Endodermal cell (in vitro differentiated cells): Measurements from ENCODE around the gene COQ3. TPM values are rescaled to one million over a fixed set of nuclear protein-coding genes. Genes with fewer than 3 reads are reported as not detected.

ENCODE experiments used
- DNase-seq: peaks from one replicate; pipeline ENCODE4 v3.0.0-alpha.2; 2017
- H3K27ac ChIP-seq: 2 replicates; pipeline ENCODE4 v1.5.1; 2013; ENCODE audit warnings: mild to moderate bottlenecking, low read depth, low read length, moderate library complexity
- H3K27me3 ChIP-seq: 2 replicates; pipeline ENCODE4 v1.6.1; 2013; ENCODE audit warnings: mild to moderate bottlenecking, low read length, moderate library complexity; ENCODE audit not compliant: insufficient read depth, control insufficient read depth, poor library complexity, severe bottlenecking
- H3K36me3 ChIP-seq: 2 replicates; pipeline ENCODE4 v1.7.0; 2013; ENCODE audit warnings: mild to moderate bottlenecking, low read length, moderate library complexity; ENCODE audit not compliant: control insufficient read depth, insufficient read depth
- H3K4me1 ChIP-seq: one replicate; pipeline ENCODE4 v1.7.0; 2013; ENCODE audit warnings: low read length; ENCODE audit not compliant: control insufficient read depth, insufficient read depth
- H3K4me3 ChIP-seq: 2 replicates; pipeline ENCODE4 v1.5.1; 2013; ENCODE audit warnings: mild to moderate bottlenecking, low read length, moderate library complexity
- H3K9ac ChIP-seq: 2 replicates; pipeline ENCODE4 v1.6.1; 2013; ENCODE audit warnings: mild to moderate bottlenecking, low read length, moderate library complexity; ENCODE audit not compliant: poor library complexity, severe bottlenecking; ENCODE audit errors: extremely low read depth
- H3K9me3 ChIP-seq: 2 replicates; pipeline ENCODE4 v1.6.1; 2013; ENCODE audit warnings: mild to moderate bottlenecking, low read length, moderate library complexity; ENCODE audit not compliant: control insufficient read depth
- H3K27ac Mint-ChIP-seq: 2 replicates; pipeline ENCODE4 v1.8.0; 2020; ENCODE audit warnings: mixed read lengths
- H3K27me3 Mint-ChIP-seq: 2 replicates; pipeline ENCODE4 v1.8.0; 2021; ENCODE audit warnings: mild to moderate bottlenecking, mixed read lengths; ENCODE audit not compliant: insufficient read depth
- H3K36me3 Mint-ChIP-seq: 2 replicates; pipeline ENCODE4 v1.8.0; 2020; ENCODE audit warnings: low read depth, mixed read lengths
- H3K4me1 Mint-ChIP-seq: 2 replicates; pipeline ENCODE4 v1.8.0; 2020; ENCODE audit warnings: mixed read lengths
- H3K4me3 Mint-ChIP-seq: 2 replicates; pipeline ENCODE4 v1.8.0; 2020; ENCODE audit warnings: mild to moderate bottlenecking, moderate library complexity, mixed read lengths
- H3K9me3 Mint-ChIP-seq: 2 replicates; pipeline ENCODE4 v1.8.0; 2020; ENCODE audit warnings: mild to moderate bottlenecking, mixed read lengths
- WGBS, 2 experiments: methylation state at CpG; one replicate each; pipeline versions ENCODE4 v1.1.5 to v1.1.7; 2013; ENCODE audit warnings: missing lambda C conversion rate in 2 of 2, mixed read lengths in 1 of 2; ENCODE audit not compliant: insufficient coverage in 1 of 2, insufficient read length in 1 of 2; 5-methylcytosine and 5-hydroxymethylcytosine counted together
- total RNA-seq, 2 donors: library from RNA; stranded (reverse); fragmentation: NEBNext Ultra II Directional in 1 of 2; extraction: Animal tissue kit (Norgen Biotek cat#: 25700) in 1 of 2; gene quantifications; 2 replicates in 1 of 2; 3 replicates in 1 of 2; pipeline ENCODE4 v1.2.1, GENCODE V29; 2021
- TF ChIP-seq, protein P1 (sequence below): fragments of 200-600 bp; sonication (generic); conservative IDR thresholded peaks from 2 replicates; pipeline ENCODE4 v1.5.0; 2021; ENCODE audit warnings: antibody characterized with exemption, mild to moderate bottlenecking

Gene COQ3
- total RNA-seq, 2 donors from 2014 or later = 8.7 to 15.2 TPM

DNA sequence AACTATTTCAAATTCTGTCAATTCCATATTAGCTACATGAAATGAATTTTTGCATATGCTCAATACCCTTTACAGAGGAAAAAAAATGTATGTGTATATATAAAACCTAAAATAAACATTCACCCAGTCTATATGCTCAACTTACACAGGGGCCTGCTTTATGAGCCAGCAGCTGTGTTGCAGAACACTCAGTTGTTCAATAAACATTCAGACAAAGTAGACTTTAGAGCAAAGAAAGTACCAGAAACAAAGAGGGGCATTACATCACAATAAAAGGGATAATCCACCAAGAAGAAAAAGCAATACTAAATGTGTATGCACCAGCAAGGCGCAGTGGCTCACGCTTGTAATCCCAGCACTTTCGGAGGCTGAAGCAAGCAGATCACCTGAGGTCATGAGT is 9.5 kb downstream of the COQ3 start:
- H3K9ac ChIP-seq = no peak overlapping the region
- TF ChIP-seq, protein P1, sequence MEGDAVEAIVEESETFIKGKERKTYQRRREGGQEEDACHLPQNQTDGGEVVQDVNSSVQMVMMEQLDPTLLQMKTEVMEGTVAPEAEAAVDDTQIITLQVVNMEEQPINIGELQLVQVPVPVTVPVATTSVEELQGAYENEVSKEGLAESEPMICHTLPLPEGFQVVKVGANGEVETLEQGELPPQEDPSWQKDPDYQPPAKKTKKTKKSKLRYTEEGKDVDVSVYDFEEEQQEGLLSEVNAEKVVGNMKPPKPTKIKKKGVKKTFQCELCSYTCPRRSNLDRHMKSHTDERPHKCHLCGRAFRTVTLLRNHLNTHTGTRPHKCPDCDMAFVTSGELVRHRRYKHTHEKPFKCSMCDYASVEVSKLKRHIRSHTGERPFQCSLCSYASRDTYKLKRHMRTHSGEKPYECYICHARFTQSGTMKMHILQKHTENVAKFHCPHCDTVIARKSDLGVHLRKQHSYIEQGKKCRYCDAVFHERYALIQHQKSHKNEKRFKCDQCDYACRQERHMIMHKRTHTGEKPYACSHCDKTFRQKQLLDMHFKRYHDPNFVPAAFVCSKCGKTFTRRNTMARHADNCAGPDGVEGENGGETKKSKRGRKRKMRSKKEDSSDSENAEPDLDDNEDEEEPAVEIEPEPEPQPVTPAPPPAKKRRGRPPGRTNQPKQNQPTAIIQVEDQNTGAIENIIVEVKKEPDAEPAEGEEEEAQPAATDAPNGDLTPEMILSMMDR = no peak
- no peaks in the 10 kb centered on the region for H3K36me3 ChIP-seq
- H3K27ac ChIP-seq = no peak overlapping the region
- no peaks in the 10 kb centered on the region for H3K36me3 Mint-ChIP-seq
- H3K4me3 Mint-ChIP-seq = no peak overlapping the region
- no peaks in the 10 kb centered on the region for H3K4me1 ChIP-seq
- no peak for DNase-seq
- WGBS, 2 experiments = 80 to 92% methylated on average over 3 of the region's 3 CpGs
- H3K9me3 Mint-ChIP-seq = no peaks in the 10 kb centered on the region
- no peaks in the 10 kb centered on the region for H3K9me3 ChIP-seq
- H3K27me3 Mint-ChIP-seq = no peaks in the 10 kb centered on the region
- H3K27ac Mint-ChIP-seq = no peak overlapping the region
- no peaks in the 10 kb centered on the region for H3K27me3 ChIP-seq
- no peak overlapping the region for H3K4me3 ChIP-seq
- peaks cover 2% of the 10 kb centered on the region for H3K4me1 Mint-ChIP-seq

DNA sequence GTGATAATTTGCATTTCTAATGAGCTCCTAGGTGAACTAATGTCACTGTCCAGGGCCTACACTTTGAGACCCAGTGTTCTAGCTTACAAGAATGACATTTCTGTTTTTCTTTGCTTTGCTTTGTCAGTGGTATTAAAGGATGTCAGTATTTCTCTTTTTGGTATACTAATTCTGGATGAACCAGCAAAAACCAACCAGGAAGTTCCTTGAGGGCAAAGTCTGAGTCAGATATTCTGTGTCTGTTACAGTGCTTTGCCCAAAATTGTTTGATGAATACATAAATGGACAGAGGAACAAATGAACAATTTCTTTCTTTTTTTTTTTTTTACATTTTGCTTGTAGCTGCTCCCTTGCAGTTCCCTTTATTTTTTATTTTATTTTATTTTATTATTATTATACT is 15.4 kb downstream of the COQ3 start:
- Histone ChIP-seq H3K9me3 (no peaks in the 10 kb centered on the region), H3K27me3 (no peaks in the 10 kb centered on the region), H3K4me1 (no peaks in the 10 kb centered on the region), H3K27ac (no peak overlapping the region), H3K4me3 (no peak overlapping the region), H3K9ac (no peak overlapping the region), H3K36me3 (no peaks in the 10 kb centered on the region)
- TF ChIP-seq, protein P1 = no peak
- H3K27ac Mint-ChIP-seq = no peak overlapping the region
- no peaks in the 10 kb centered on the region for H3K4me1 Mint-ChIP-seq
- no peaks in the 10 kb centered on the region for H3K27me3 Mint-ChIP-seq
- peaks cover 1% of the 10 kb centered on the region for H3K36me3 Mint-ChIP-seq
- no peaks in the 10 kb centered on the region for H3K9me3 Mint-ChIP-seq
- H3K4me3 Mint-ChIP-seq = no peak overlapping the region
- no peak for DNase-seq

DNA sequence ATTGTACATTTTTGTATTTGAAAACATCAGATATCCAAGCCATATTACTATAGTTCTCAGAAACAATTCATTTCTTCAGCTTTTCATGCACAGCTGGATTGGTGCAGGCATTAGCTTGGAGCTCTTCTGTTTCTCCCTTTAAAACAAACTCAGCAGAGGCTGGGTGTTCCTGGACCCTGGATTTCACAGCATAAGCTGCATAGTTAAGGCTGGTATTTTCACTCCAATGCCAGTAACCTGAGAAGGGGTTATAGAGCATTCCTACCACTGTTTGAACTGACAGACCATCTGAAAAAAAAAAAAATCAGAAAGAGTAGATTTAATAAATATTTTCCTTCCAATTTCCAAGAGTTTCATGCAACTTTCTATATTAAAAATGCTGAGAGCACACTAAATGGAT is 24.5 kb downstream of the COQ3 start:
- Histone ChIP-seq H3K4me1 (no peaks in the 10 kb centered on the region), H3K27me3 (no peaks in the 10 kb centered on the region), H3K4me3 (no peak overlapping the region), H3K27ac (no peak overlapping the region), H3K36me3 (no peaks in the 10 kb centered on the region), H3K9ac (no peak overlapping the region), H3K9me3 (no peaks in the 10 kb centered on the region)
- Mint-ChIP-seq H3K27me3 (no peaks in the 10 kb centered on the region), H3K27ac (no peak overlapping the region), H3K4me3 (no peak overlapping the region), H3K36me3 (no peaks in the 10 kb centered on the region), H3K4me1 (peaks cover 4% of the 10 kb centered on the region), H3K9me3 (no peaks in the 10 kb centered on the region)
- DNase-seq = peak; percentile 54
- TF ChIP-seq, protein P1 = peak; percentile 18
